Neural cell (in vitro differentiated cells): Measurements from ENCODE around the gene NPAS2. TPM values are rescaled to one million over a fixed set of nuclear protein-coding genes. Genes with fewer than 3 reads are reported as not detected.

ENCODE experiments used
- H2AFZ ChIP-seq: fragments of 200-600, 300-800 bp; sonication (generic), shearing (Covaris generic); 2 replicates; pipeline ENCODE4 v1.6.0; 2014; ENCODE audit warnings: low read depth, mild to moderate bottlenecking, antibody characterized with exemption, low read length, moderate library complexity
- H3F3A ChIP-seq: fragments of 200-600 bp; shearing (Covaris generic); 2 replicates; pipeline ENCODE4 v1.6.1; 2016; ENCODE audit warnings: mild to moderate bottlenecking, moderate library complexity, mixed read lengths, antibody characterized with exemption, low read length; ENCODE audit not compliant: insufficient read depth, poor library complexity, severe bottlenecking
- H3K27ac ChIP-seq: fragments of 200-600, 300-800 bp; sonication (generic), shearing (Covaris generic); 2 replicates; pipeline ENCODE4 v1.5.1; 2014; ENCODE audit warnings: mild to moderate bottlenecking, low read length, moderate library complexity
- H3K27me3 ChIP-seq: fragments of 300-800, 200-600 bp; sonication (generic), shearing (Covaris generic); 2 replicates; pipeline ENCODE4 v1.6.0; 2014; ENCODE audit warnings: mild to moderate bottlenecking, low read depth, low read length, moderate library complexity; ENCODE audit not compliant: insufficient read depth
- H3K36me3 ChIP-seq: fragments of 300-800, 200-600 bp; sonication (generic), shearing (Covaris generic); 2 replicates; pipeline ENCODE4 v1.5.1; 2014; ENCODE audit warnings: mild to moderate bottlenecking, antibody characterized with exemption, low read length, moderate library complexity; ENCODE audit not compliant: insufficient read depth
- H3K4me2 ChIP-seq: fragments of 300-800, 200-600 bp; sonication (generic), shearing (Covaris generic); 2 replicates; pipeline ENCODE4 v1.6.0; 2014; ENCODE audit warnings: mild to moderate bottlenecking, low read length
- H3K4me3 ChIP-seq: fragments of 300-800, 200-600 bp; sonication (generic), shearing (Covaris generic); 2 replicates; pipeline ENCODE4 v1.5.1; 2014; ENCODE audit warnings: mild to moderate bottlenecking, low read length, moderate library complexity
- H3K79me2 ChIP-seq: fragments of 200-600 bp; shearing (Covaris generic); replicated peaks from 2 replicates; pipeline ENCODE4 v1.6.0; 2014; ENCODE audit warnings: mild to moderate bottlenecking, low read length, moderate library complexity; ENCODE audit not compliant: insufficient read depth
- H3K9ac ChIP-seq: fragments of 300-800, 200-600 bp; sonication (generic), shearing (Covaris generic); 2 replicates; pipeline ENCODE4 v1.6.1; 2016; ENCODE audit warnings: mild to moderate bottlenecking, low read length, mixed read lengths
- H3K9me2 ChIP-seq: fragments of 200-600 bp; shearing (Covaris generic); 2 replicates; pipeline ENCODE4 v1.6.1; 2016; ENCODE audit warnings: mild to moderate bottlenecking, low read length, mixed read lengths; ENCODE audit not compliant: insufficient read depth
- H3K9me3 ChIP-seq: fragments of 200-600, 300-800 bp; sonication (generic), shearing (Covaris generic); 2 replicates; pipeline ENCODE4 v1.6.1; 2016; ENCODE audit warnings: mild to moderate bottlenecking, mixed run types, low read length, moderate library complexity, mixed read lengths
- H4K20me1 ChIP-seq: fragments of 200-600 bp; shearing (Covaris generic); 2 replicates; pipeline ENCODE4 v1.6.1; 2016; ENCODE audit warnings: mild to moderate bottlenecking, mixed run types; ENCODE audit not compliant: insufficient read depth
- CTCF ChIP-seq: fragments of 450-650 bp; IDR thresholded peaks from 2 replicates; pipeline ENCODE4 v1.5.1; 2014; ENCODE audit warnings: antibody characterized with exemption, mild to moderate bottlenecking, moderate library complexity; ENCODE audit not compliant: poor library complexity, severe bottlenecking
- EP300 ChIP-seq: fragments of 450-650 bp; conservative IDR thresholded peaks from 2 replicates; pipeline ENCODE4 v1.6.1; 2014; ENCODE audit warnings: antibody characterized with exemption, mild to moderate bottlenecking, moderate library complexity; ENCODE audit not compliant: poor library complexity, severe bottlenecking
- EZH2 ChIP-seq: fragments of 200-600, 300-800 bp; shearing (Covaris generic), sonication (generic); IDR thresholded peaks from 2 replicates; pipeline ENCODE4 v1.6.1; 2014; ENCODE audit warnings: antibody characterized with exemption, low read length, borderline replicate concordance, mild to moderate bottlenecking; ENCODE audit not compliant: insufficient read depth, poor library complexity, severe bottlenecking
- MXI1 ChIP-seq: fragments of 450-650 bp; conservative IDR thresholded peaks from 2 replicates; pipeline ENCODE4 v1.6.1; 2014; ENCODE audit warnings: antibody characterized with exemption, mild to moderate bottlenecking; ENCODE audit not compliant: poor library complexity, severe bottlenecking
- POLR2AphosphoS5 ChIP-seq: IDR thresholded peaks from 2 replicates; pipeline ENCODE4 v1.6.1; 2012
- RAD21 ChIP-seq: fragments of 450-650 bp; conservative IDR thresholded peaks from 2 replicates; pipeline ENCODE4 v1.6.1; 2014; ENCODE audit warnings: antibody characterized with exemption, mild to moderate bottlenecking, moderate library complexity
- REST ChIP-seq: IDR thresholded peaks from 2 replicates; pipeline ENCODE4 v1.6.1; 2012; ENCODE audit warnings: borderline replicate concordance
- SMC3 ChIP-seq: fragments of 450-650 bp; conservative IDR thresholded peaks from 2 replicates; pipeline ENCODE4 v1.6.1; 2014; ENCODE audit warnings: antibody characterized with exemption, mild to moderate bottlenecking, moderate library complexity; ENCODE audit not compliant: poor library complexity
- TAF1 ChIP-seq: IDR thresholded peaks from 2 replicates; pipeline ENCODE4 v1.6.1; 2012; ENCODE audit warnings: low read depth
- polyA plus RNA-seq: library from polyadenylated mRNA; depleted of rRNA; stranded (reverse); fragments of >200 nt; gene quantifications from 2 replicates; pipeline ENCODE4 v1.2.3, GENCODE V29; 2014

NPAS2 gene
- polyA plus RNA-seq, 1 donor from 2014 or later = 2.1 TPM

- TF ChIP-seq POLR2AphosphoS5 = no peak
- no peak overlapping the region for H3K27ac ChIP-seq
- no peaks in the 10 kb centered on the region for H3K27me3 ChIP-seq
- H3K4me2 ChIP-seq = no peak overlapping the region
- H3K9ac ChIP-seq = no peak overlapping the region
- H3K79me2 ChIP-seq = no peaks in the 10 kb centered on the region
- no peaks in the 10 kb centered on the region for H3K9me3 ChIP-seq
- no peaks in the 10 kb centered on the region for H3K36me3 ChIP-seq
- H3F3A ChIP-seq = no peaks in the 10 kb centered on the region
- H4K20me1 ChIP-seq = no peaks in the 10 kb centered on the region
- no peak overlapping the region for H2AFZ ChIP-seq
- H3K4me3 ChIP-seq = no peak overlapping the region
- no peaks in the 10 kb centered on the region for H3K9me2 ChIP-seq
Measured at GRCh38 chr2:100855084-100855483, 35.1 kb downstream of the NPAS2 start.

GRCh38 chr2:100855606-100856005, 35.7 kb downstream of the NPAS2 start:
- Histone ChIP-seq H3K4me2 (no peak overlapping the region), H3F3A (no peaks in the 10 kb centered on the region), H3K36me3 (no peaks in the 10 kb centered on the region), H3K27me3 (no peaks in the 10 kb centered on the region), H3K79me2 (no peaks in the 10 kb centered on the region), H3K9me2 (no peaks in the 10 kb centered on the region), H4K20me1 (no peaks in the 10 kb centered on the region), H3K4me3 (no peak overlapping the region), H3K9ac (no peak overlapping the region), H3K9me3 (no peaks in the 10 kb centered on the region), H2AFZ (no peak overlapping the region), H3K27ac (no peak overlapping the region)
- TF ChIP-seq POLR2AphosphoS5 (no peak), TAF1 (no peak), RAD21 (no peak), SMC3 (no peak), CTCF (no peak), EP300 (no peak), MXI1 (no peak), EZH2 (no peak), REST (no peak)

- Histone ChIP-seq H2AFZ (no peak overlapping the region), H3K9me2 (no peaks in the 10 kb centered on the region), H3K36me3 (no peaks in the 10 kb centered on the region), H4K20me1 (no peaks in the 10 kb centered on the region), H3K4me3 (no peak overlapping the region), H3K9me3 (no peaks in the 10 kb centered on the region), H3K4me2 (no peak overlapping the region), H3K9ac (no peak overlapping the region), H3K27me3 (no peaks in the 10 kb centered on the region), H3F3A (no peaks in the 10 kb centered on the region), H3K27ac (no peak overlapping the region), H3K79me2 (no peaks in the 10 kb centered on the region)
- no peak for TF ChIP-seq EZH2
- TF ChIP-seq POLR2AphosphoS5 = no peak
Measured at GRCh38 chr2:100856732-100857131, 36.8 kb downstream of the NPAS2 start.
